ENCODE results near the gene FCMR.

The FCMR gene

DNA sequence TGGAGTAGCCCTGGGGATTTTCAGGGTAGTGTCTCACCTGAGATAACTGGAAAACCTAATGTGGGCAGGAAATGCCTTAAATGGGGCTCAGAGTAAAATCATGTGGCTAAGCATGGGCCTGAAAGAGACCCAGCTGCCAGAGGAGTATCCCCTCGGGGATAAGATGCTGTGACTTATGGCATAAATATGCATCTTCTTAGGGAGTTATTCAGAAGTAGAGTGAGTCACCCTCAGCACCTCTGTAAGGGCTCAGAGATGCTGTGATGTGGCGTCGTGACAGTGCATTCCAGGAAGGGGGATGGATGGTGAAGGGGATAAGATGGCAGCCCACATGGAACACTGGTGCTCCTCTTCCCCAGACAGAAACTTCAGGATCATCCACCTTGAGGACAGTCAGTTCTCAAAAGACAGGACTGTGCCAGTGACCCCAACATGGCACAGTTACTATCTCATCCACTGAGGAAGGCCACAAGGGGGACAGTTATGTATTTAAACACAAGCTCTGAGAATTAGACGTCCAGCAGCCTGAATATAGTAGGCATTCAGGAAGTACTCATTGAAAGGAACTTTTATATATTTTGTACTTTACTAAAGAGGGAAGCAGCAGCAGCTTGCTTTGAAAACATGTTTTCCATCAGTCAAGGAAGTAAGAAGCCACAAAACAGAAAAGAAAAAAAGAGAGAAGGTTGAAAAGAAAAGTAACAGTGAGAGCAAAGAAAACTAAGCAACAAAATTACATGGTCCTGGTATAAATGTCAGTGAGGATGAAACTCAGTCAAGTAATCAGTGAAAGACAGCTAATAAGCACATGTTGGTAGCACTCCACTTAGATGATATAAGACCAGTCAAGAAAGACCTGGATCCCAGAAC lies 16.2 kb downstream of the FCMR start:
- no peaks in the 10 kb centered on the region for H3K4me1 ChIP-seq (ENCODE audit: low read depth, poor library complexity, severe bottlenecking)
- H3K27me3 ChIP-seq (ENCODE audit: insufficient read depth, low read depth): peaks cover 13% of the 10 kb centered on the region; the same call in 1 of the 2 replicates
- TF ChIP-seq, protein P1, sequence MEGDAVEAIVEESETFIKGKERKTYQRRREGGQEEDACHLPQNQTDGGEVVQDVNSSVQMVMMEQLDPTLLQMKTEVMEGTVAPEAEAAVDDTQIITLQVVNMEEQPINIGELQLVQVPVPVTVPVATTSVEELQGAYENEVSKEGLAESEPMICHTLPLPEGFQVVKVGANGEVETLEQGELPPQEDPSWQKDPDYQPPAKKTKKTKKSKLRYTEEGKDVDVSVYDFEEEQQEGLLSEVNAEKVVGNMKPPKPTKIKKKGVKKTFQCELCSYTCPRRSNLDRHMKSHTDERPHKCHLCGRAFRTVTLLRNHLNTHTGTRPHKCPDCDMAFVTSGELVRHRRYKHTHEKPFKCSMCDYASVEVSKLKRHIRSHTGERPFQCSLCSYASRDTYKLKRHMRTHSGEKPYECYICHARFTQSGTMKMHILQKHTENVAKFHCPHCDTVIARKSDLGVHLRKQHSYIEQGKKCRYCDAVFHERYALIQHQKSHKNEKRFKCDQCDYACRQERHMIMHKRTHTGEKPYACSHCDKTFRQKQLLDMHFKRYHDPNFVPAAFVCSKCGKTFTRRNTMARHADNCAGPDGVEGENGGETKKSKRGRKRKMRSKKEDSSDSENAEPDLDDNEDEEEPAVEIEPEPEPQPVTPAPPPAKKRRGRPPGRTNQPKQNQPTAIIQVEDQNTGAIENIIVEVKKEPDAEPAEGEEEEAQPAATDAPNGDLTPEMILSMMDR (conservative IDR thresholded peaks at IDR 0.05; ENCODE audit: low read depth, low read length): no peak
- H3K36me3 ChIP-seq (ENCODE audit: insufficient read depth): no peaks in the 10 kb centered on the region
- no peaks in the 10 kb centered on the region for H4K20me1 ChIP-seq (ENCODE audit: insufficient read depth)
- H2AFZ ChIP-seq (ENCODE audit: low read depth): no peak overlapping the region
- H3K9ac ChIP-seq: no peak overlapping the region
- H3K27ac ChIP-seq: no peak overlapping the region
- H3K4me3 ChIP-seq (IDR thresholded peaks at IDR 0.05; ENCODE audit: insufficient read depth, low read depth, low read length): no peak overlapping the region
- H3K4me2 ChIP-seq: no peak overlapping the region
- no peaks in the 10 kb centered on the region for H3K79me2 ChIP-seq (ENCODE audit: insufficient read depth, low read depth)

GRCh38 chr1:206904423-206905142 lies 17.2 kb downstream of the FCMR start:
- no peak overlapping the region for H3K27ac ChIP-seq
- H3K4me1 ChIP-seq (ENCODE audit: low read depth, poor library complexity, severe bottlenecking): no peaks in the 10 kb centered on the region
- H3K9ac ChIP-seq: no peak overlapping the region
- no peak overlapping the region for H3K4me2 ChIP-seq
- no peak overlapping the region for H3K4me3 ChIP-seq (IDR thresholded peaks at IDR 0.05; ENCODE audit: insufficient read depth, low read depth, low read length)
- no peaks in the 10 kb centered on the region for H4K20me1 ChIP-seq (ENCODE audit: insufficient read depth)
- H2AFZ ChIP-seq (ENCODE audit: low read depth): no peak overlapping the region
- TF ChIP-seq, protein P1 (conservative IDR thresholded peaks at IDR 0.05; ENCODE audit: low read depth, low read length): no peak
- peaks cover 7% of the 10 kb centered on the region; the same call in 1 of the 2 replicates for H3K27me3 ChIP-seq (ENCODE audit: insufficient read depth, low read depth)
- H3K36me3 ChIP-seq (ENCODE audit: insufficient read depth): no peaks in the 10 kb centered on the region
- H3K79me2 ChIP-seq (ENCODE audit: insufficient read depth, low read depth): no peaks in the 10 kb centered on the region

- Histone ChIP-seq H2AFZ (ENCODE audit: low read depth) (no peak overlapping the region), H3K4me2 (no peak overlapping the region), H3K36me3 (ENCODE audit: insufficient read depth) (no peaks in the 10 kb centered on the region), H3K27me3 (ENCODE audit: insufficient read depth, low read depth) (peaks cover 4% of the 10 kb centered on the region; the same call in 1 of the 2 replicates), H3K4me3 (IDR thresholded peaks at IDR 0.05; ENCODE audit: insufficient read depth, low read depth, low read length) (no peak overlapping the region), H3K4me1 (ENCODE audit: low read depth, poor library complexity, severe bottlenecking) (no peaks in the 10 kb centered on the region), H3K27ac (no peak overlapping the region), H3K9ac (no peak overlapping the region), H3K79me2 (ENCODE audit: insufficient read depth, low read depth) (no peaks in the 10 kb centered on the region), H4K20me1 (ENCODE audit: insufficient read depth) (no peaks in the 10 kb centered on the region)
- TF ChIP-seq, protein P1 (conservative IDR thresholded peaks at IDR 0.05; ENCODE audit: low read depth, low read length): no peak
Measured at GRCh38 chr1:206903687-206904086, 18.1 kb downstream of the FCMR start.

GRCh38 chr1:206902702-206903101 lies 19.0 kb downstream of the FCMR start:
- no peak overlapping the region for H3K9ac ChIP-seq
- no peaks in the 10 kb centered on the region for H3K79me2 ChIP-seq (ENCODE audit: insufficient read depth, low read depth)

More at GRCh38 chr1:206902702-206903101, 19.0 kb downstream of the FCMR start:
- Histone ChIP-seq H3K4me2 (no peak overlapping the region), H3K36me3 (ENCODE audit: insufficient read depth) (no peaks in the 10 kb centered on the region), H3K4me3 (IDR thresholded peaks at IDR 0.05; ENCODE audit: insufficient read depth, low read depth, low read length) (no peak overlapping the region), H3K27ac (no peak overlapping the region), H3K4me1 (ENCODE audit: low read depth, poor library complexity, severe bottlenecking) (no peaks in the 10 kb centered on the region), H4K20me1 (ENCODE audit: insufficient read depth) (no peaks in the 10 kb centered on the region), H2AFZ (ENCODE audit: low read depth) (no peak overlapping the region), H3K27me3 (ENCODE audit: insufficient read depth, low read depth) (no peaks in the 10 kb centered on the region)
- TF ChIP-seq, protein P1 (conservative IDR thresholded peaks at IDR 0.05; ENCODE audit: low read depth, low read length): no peak

Measured in KMS-11 (cell line).